ENCODE data around the gene C12orf57.
A peak's percentile ranks its signal among the peaks of the same experiment; 100 is the strongest.
"Not testable (repeated sequence)": the region's sequence is repeated elsewhere in the genome, so short reads cannot be mapped to it uniquely, and the experiment has no call there.

C12orf57 gene

GRCh38 chr12:6905414-6906040, 38.3 kb upstream of the C12orf57 start:
- peak overlapping the region; percentile 46 for H3K4me3 ChIP-seq (ENCODE audit: severe bottlenecking)
- H3K4me1 ChIP-seq (ENCODE audit: insufficient read depth, poor library complexity, severe bottlenecking): peaks cover 4% of the 10 kb centered on the region
- no peaks in the 10 kb centered on the region for H3K27me3 ChIP-seq (ENCODE audit: insufficient read depth, poor library complexity, severe bottlenecking)
- ATAC-seq (ENCODE audit: low read depth) (no peak), DNase-seq (ENCODE audit: low spot score) (no peak)
- H3K27ac ChIP-seq (ENCODE audit: poor library complexity, severe bottlenecking): no peak overlapping the region
- no peaks in the 10 kb centered on the region for H3K9me3 ChIP-seq (ENCODE audit: severe bottlenecking)
- no peaks in the 10 kb centered on the region for H3K36me3 ChIP-seq (ENCODE audit: low read depth)
- no peak for TF ChIP-seq CTCF (IDR thresholded peaks at IDR 0.05; ENCODE audit: poor library complexity, severe bottlenecking)

GRCh38 chr12:6908141-6908540, 35.7 kb upstream of the C12orf57 start:
- not testable (repeated sequence) for H3K4me3 ChIP-seq (ENCODE audit: severe bottlenecking); H3K4me1 ChIP-seq (ENCODE audit: insufficient read depth, poor library complexity, severe bottlenecking); H3K27me3 ChIP-seq (ENCODE audit: insufficient read depth, poor library complexity, severe bottlenecking); H3K9me3 ChIP-seq (ENCODE audit: severe bottlenecking); DNase-seq (ENCODE audit: low spot score); H3K36me3 ChIP-seq (ENCODE audit: low read depth); ATAC-seq (ENCODE audit: low read depth); H3K27ac ChIP-seq (ENCODE audit: poor library complexity, severe bottlenecking)

GRCh38 chr12:6909421-6910145, 34.2 kb upstream of the C12orf57 start:
- DNase-seq (ENCODE audit: low spot score) (no peak), ATAC-seq (ENCODE audit: low read depth) (no peak)
- no peak for TF ChIP-seq CTCF (IDR thresholded peaks at IDR 0.05; ENCODE audit: poor library complexity, severe bottlenecking)
- Histone ChIP-seq H3K27me3 (ENCODE audit: insufficient read depth, poor library complexity, severe bottlenecking) (no peaks in the 10 kb centered on the region), H3K4me3 (ENCODE audit: severe bottlenecking) (no peak overlapping the region), H3K9me3 (ENCODE audit: severe bottlenecking) (no peaks in the 10 kb centered on the region), H3K27ac (ENCODE audit: poor library complexity, severe bottlenecking) (no peak overlapping the region), H3K36me3 (ENCODE audit: low read depth) (no peaks in the 10 kb centered on the region), H3K4me1 (ENCODE audit: insufficient read depth, poor library complexity, severe bottlenecking) (no peaks in the 10 kb centered on the region)

- H3K4me1 ChIP-seq (ENCODE audit: insufficient read depth, poor library complexity, severe bottlenecking): no peaks in the 10 kb centered on the region
- no peak for TF ChIP-seq CTCF (IDR thresholded peaks at IDR 0.05; ENCODE audit: poor library complexity, severe bottlenecking)
- no peaks in the 10 kb centered on the region for H3K9me3 ChIP-seq (ENCODE audit: severe bottlenecking)
- no peaks in the 10 kb centered on the region for H3K27me3 ChIP-seq (ENCODE audit: insufficient read depth, poor library complexity, severe bottlenecking)
- no peak for ATAC-seq (ENCODE audit: low read depth)
- H3K4me3 ChIP-seq (ENCODE audit: severe bottlenecking): no peak overlapping the region
- no peak overlapping the region for H3K27ac ChIP-seq (ENCODE audit: poor library complexity, severe bottlenecking)
- H3K36me3 ChIP-seq (ENCODE audit: low read depth): peaks cover 9% of the 10 kb centered on the region; the same call in 1 of the 2 replicates
- DNase-seq (ENCODE audit: low spot score): no peak
These were observed 31.5 kb upstream of the C12orf57 start for GRCh38 chr12:6912164-6912935.

- TF ChIP-seq CTCF (IDR thresholded peaks at IDR 0.05; ENCODE audit: poor library complexity, severe bottlenecking): no peak
- ATAC-seq (ENCODE audit: low read depth): peak; percentile 88
- no peaks in the 10 kb centered on the region for H3K9me3 ChIP-seq (ENCODE audit: severe bottlenecking)
- peaks cover 3% of the 10 kb centered on the region for H3K4me1 ChIP-seq (ENCODE audit: insufficient read depth, poor library complexity, severe bottlenecking)
- peak within 1 kb of the TSS; percentile 59 for H3K4me3 ChIP-seq (ENCODE audit: severe bottlenecking)
- no peak for DNase-seq (ENCODE audit: low spot score)
- H3K27ac ChIP-seq (ENCODE audit: poor library complexity, severe bottlenecking): peak within 1 kb of the TSS; percentile 14
- H3K27me3 ChIP-seq (ENCODE audit: insufficient read depth, poor library complexity, severe bottlenecking): no peaks in the 10 kb centered on the region
- H3K36me3 ChIP-seq (ENCODE audit: low read depth): peaks cover 24% of the 10 kb centered on the region
These were observed 29.4 kb upstream of the C12orf57 start, which contains the start of gene ENO2 for GRCh38 chr12:6914246-6914946. TSS of gene ENO2 (plus strand) at chr12:6914580. CDS start at chr12:6915833, 1,253 bp downstream.

All from RWPE2 (cell line).